ENCODE results near the gene RDX. TPM values are rescaled to one million over a fixed set of nuclear protein-coding genes. Genes with fewer than 3 reads are reported as not detected.
"Not testable (repeated sequence)": the region's sequence is repeated elsewhere in the genome, so short reads cannot be mapped to it uniquely, and the experiment has no call there.

RDX gene
- total RNA-seq, 1 donor from 2014 or later: 114 TPM

DNA sequence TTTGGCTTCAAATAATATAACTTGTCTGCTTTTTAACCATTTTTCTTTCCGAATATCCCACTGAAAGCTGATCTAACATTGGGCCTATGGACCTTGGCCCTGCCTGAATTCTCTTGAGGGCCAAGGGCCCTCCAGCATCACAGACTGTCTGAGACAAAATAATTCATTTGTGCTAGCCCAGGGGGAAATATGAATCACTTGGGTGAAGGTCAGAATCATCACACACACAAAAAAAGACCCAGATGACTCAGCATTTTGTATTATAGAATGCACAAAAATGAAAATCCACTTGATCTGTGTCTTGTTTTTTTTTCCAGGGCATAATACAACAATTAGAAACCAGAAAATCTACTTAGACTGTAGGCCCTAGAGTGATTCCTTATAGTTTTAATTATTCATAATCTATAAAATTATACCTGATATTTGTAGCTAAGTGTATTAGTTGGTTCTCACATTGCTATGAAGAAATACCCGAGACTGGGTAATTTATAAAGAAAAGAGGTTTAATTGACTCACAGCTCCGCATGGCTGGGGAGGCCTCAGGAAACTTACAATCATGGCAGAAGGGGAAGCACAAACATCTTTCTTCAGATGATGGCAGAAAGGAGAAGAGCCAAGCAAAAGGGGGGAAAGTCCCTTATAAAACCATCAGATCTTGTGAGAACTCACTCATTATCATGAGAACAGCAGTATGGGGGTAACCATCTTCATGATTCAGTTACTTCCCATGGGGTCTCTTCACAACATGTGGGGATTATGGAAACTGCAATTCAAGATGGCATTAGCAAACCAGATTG is 15.6 kb upstream of the RDX start:
- intact Hi-C loops (cut with DNase I): no loop called here
- no peak for ATAC-seq (ENCODE audit: poor library complexity)
- no peak for DNase-seq

DNA sequence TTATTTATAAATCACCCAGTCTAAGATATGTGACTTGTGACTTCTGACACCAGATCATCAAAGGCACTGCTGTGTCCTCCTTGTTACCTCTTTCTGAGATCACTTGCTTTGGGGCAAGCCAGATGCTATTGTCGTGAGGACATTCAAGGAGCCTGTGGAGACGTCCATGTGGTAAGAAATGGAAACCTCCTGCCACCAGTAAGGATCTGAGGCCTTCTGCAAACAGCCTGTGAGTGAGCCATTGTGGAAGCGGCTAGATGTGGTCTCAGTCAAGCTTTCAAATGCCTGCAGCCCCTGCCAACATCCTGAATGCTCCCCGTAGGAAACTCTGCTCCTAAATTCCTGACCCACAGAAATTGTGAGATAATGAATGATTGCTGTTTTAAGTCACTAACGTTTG is 11.7 kb upstream of the RDX start:
- no peak for DNase-seq
- intact Hi-C loops (cut with DNase I): no loop called here
- no peak for ATAC-seq (ENCODE audit: poor library complexity)

GRCh38 chr11:110306019-110306388 is 9.6 kb upstream of the RDX start:
- intact Hi-C loops (cut with DNase I); ATAC-seq (ENCODE audit: poor library complexity); DNase-seq: not testable (repeated sequence)

DNA sequence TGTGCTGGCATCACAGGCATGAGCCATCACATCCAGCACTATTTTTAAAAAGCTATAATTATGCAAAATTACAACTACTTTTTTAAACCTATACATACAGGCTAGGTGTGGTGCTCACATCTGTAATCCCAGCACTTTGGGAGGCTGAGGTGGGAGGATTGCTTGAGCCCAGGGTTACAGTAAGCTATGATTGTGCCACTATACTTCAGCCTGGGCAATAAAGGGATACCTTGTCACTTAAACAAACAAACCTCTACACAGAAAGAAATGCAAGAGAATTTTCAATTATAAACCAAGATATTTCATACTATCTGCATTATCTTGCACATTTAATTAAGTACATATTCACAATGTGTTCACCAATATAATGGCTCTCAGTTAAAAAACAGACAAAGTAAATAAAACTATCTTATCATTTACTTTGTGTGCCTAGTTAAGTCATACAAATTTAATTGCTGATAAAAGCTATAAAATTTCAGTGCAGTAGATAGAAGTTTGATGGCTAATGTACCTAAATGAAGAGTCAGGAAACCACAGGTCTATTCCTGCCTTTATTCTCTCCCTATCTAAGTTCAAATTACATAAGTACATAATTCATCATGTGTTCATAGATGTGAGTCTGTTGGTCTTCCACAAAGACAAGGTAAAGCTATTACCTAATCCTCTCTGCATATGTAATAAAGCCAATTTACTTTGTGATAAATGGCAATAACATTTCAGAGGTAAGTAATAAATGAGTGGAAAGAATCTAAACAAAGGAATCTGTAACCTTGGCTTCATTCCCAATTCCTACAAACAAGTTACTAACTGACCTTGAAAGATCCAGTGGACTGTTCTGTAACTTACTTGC is 9.0 kb upstream of the RDX start:
- ATAC-seq (ENCODE audit: poor library complexity) (no peak), DNase-seq (no peak)
- intact Hi-C loops (cut with DNase I): no loop called here

- no peak for ATAC-seq (ENCODE audit: poor library complexity)
- intact Hi-C loops (cut with DNase I): no loop called here
- no peak for DNase-seq
Measured at GRCh38 chr11:110303414-110303826, 7.0 kb upstream of the RDX start.

DNA sequence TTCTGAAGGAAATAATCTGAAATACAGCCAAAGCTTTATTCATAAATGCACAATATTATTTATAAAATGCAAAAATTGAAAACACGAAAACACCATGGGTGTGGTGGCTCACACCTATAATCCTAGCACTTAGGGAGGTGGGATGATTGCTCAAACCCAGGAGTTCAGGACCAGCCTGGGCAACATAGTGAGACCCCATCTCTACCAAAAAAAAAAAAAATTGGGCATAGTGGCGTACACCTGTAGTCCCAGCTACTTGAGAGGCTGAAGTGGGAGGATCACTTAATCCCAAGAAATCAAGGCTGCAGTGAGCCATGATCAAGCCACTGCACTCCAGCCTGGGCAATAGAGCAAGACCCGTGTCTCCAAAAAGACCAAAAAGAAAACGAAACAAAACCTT is 5.2 kb upstream of the RDX start:
- DNase-seq: no peak
- ATAC-seq (ENCODE audit: poor library complexity): no peak
- intact Hi-C loops (cut with DNase I): no loop called here

DNA sequence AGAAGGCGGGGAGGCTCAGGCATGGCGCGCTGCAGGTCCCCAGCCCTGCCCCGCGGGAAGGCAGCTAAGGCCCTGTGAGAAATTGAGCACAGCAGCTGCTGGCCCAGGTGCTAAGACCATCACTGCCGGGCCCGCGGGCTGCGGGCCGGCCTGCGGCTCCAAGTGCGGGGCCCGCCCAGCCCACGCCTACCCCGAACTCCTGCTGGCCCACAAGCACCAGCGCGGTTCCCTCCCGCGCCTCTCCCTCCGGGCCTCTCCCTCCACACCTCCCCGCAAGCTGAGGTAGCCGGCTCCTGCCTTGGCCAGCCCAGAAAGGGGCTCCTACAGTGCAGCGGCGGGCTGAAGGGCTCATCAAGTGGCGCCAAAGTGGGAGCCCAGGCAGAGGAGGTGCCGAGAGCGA is 4.6 kb upstream of the RDX start:
- no peak for DNase-seq
- intact Hi-C loops (cut with DNase I): no loop called here
- ATAC-seq (ENCODE audit: poor library complexity): no peak

- no peak for DNase-seq
- no peak for ATAC-seq (ENCODE audit: poor library complexity)
- intact Hi-C loops (cut with DNase I): loop anchor here (10.0 kb wide), 1 partner anchor 66 kb away; no protein-coding TSS in a partner anchor
Measured at GRCh38 chr11:110299006-110299785, 2.8 kb upstream of the RDX start.

DNA sequence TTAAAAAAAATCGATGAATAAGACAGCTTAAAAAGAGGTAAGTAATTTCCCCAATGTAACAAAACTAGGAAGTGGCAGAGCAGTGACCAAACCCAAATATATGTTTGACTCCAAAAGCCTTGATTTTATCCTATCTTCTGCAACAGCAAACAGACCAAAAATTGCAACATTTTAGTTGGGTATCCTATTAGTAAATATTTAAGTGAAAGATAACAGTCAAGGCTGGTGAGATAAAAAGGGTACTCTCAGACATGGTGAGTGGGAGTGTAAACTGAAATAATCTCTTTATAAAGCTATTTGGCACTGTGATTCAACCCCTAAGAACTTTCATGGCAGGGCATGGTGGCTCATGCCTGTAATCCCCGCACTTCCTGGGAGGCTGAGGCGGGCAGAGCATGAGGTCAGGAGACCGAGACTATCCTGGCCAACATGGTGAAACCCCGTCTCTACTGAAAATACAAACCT is 1.9 kb upstream of the RDX start:
- intact Hi-C loops (cut with DNase I): loop anchor here (10.0 kb wide), 1 partner anchor 66 kb away; no protein-coding TSS in a partner anchor
- no peak for DNase-seq
- no peak for ATAC-seq (ENCODE audit: poor library complexity)

- ATAC-seq (ENCODE audit: poor library complexity) (no peak), DNase-seq (no peak)
- intact Hi-C loops (cut with DNase I): loop anchor here (10.0 kb wide), 1 partner anchor 67 kb away; no protein-coding TSS in a partner anchor
Measured at GRCh38 chr11:110297726-110298300, 1.4 kb upstream of the RDX start.

DNA sequence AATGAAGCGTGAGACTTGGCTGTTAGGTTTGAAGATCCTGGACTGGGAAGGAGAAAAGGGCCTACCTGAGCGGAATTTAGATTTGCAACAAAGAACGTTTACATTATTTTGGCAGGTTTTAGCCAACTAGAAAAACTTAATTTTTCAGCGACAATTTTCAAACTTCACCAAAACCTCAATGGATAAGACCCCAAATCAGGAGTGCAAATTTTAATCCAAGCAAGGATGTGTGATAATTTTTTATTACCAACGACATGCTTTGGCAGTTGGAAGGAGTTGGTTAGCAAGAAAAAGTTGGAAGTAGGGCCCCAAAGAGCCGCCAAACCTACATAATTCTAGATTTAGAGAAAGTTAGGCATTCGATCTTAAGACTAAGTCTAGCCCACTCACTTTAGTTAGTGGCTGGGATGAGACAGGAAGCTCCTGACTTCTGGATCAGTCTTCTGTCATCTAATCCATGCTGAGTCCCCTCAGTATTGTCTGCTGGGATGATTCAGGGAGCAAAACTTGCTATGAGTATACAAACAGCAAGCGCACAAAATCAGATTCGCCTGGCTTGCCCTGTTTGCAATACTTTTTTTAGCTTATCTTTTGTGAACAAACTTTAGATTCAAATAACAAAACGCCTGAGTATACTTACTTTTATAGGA is 787 bp upstream of the RDX start:
- ATAC-seq (ENCODE audit: poor library complexity): no peak

GRCh38 chr11:110295531-110296225 is 736 bp downstream of the RDX start:
- intact Hi-C loops (cut with DNase I): loop anchor here (10.0 kb wide), 1 partner anchor 69 kb away; no protein-coding TSS in a partner anchor
- peak; percentile 66 for ATAC-seq (ENCODE audit: poor library complexity)
- DNase-seq: peak; percentile 67

More for the DNA sequence above, 787 bp upstream of the RDX start:
- intact Hi-C loops (cut with DNase I): loop anchor here (10.0 kb wide), 1 partner anchor 68 kb away; no protein-coding TSS in a partner anchor
- DNase-seq: no peak

DNA sequence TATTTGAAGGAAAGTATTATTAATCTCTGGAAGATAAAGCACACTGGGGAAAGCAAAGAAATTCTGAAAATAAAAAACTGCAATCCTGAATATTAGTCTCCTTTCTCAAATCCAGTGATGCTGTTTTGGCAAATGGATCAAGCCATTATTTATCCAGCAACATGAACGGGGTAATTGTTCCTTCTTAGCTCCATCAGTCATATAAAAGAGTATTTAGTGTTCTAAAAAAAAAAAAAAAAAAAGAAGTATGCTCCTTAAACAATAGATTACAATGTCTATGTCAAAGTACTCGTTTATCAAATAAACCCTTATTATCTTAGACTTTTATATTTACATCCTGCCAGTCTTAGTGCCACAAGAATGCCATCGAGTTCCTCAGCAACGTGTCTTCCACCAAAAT is 1.3 kb downstream of the RDX start:
- intact Hi-C loops (cut with DNase I): loop anchor here (10.0 kb wide), 1 partner anchor 70 kb away; no protein-coding TSS in a partner anchor
- no peak for DNase-seq
- no peak for ATAC-seq (ENCODE audit: poor library complexity)

GRCh38 chr11:110294509-110294908 is 1.9 kb downstream of the RDX start:
- no peak for ATAC-seq (ENCODE audit: poor library complexity)
- DNase-seq: no peak
- intact Hi-C loops (cut with DNase I): loop anchor here (10.0 kb wide), 1 partner anchor 70 kb away; no protein-coding TSS in a partner anchor

GRCh38 chr11:110293389-110293788 is 3.0 kb downstream of the RDX start:
- DNase-seq (no peak), ATAC-seq (ENCODE audit: poor library complexity) (no peak)
- intact Hi-C loops (cut with DNase I): loop anchor here (10.0 kb wide), 1 partner anchor 71 kb away; no protein-coding TSS in a partner anchor

- intact Hi-C loops (cut with DNase I): loop anchor here (10.0 kb wide), 1 partner anchor 73 kb away; no protein-coding TSS in a partner anchor
- ATAC-seq (ENCODE audit: poor library complexity); DNase-seq: not testable (repeated sequence)
Measured at GRCh38 chr11:110292146-110292545, 4.3 kb downstream of the RDX start.
